Fibroblast of the aortic adventitia (primary cell): ENCODE results near the gene TP53INP2. TPM values are rescaled to one million over a fixed set of nuclear protein-coding genes. Genes with fewer than 3 reads are reported as not detected.

ENCODE experiments used
- DNase-seq: peaks from one replicate; pipeline ENCODE4 v3.0.0-alpha.2; 2010; ENCODE audit warnings: low read depth
- H3K4me3 ChIP-seq: 2 replicates; pipeline ENCODE4 v1.5.1; 2011; ENCODE audit warnings: low read depth, mild to moderate bottlenecking, control low read depth, low read length, moderate library complexity
- CTCF ChIP-seq: IDR thresholded peaks from 2 replicates; pipeline ENCODE4 v1.5.1; 2011; ENCODE audit warnings: mild to moderate bottlenecking, low read length, control low read depth, inconsistent platforms; ENCODE audit not compliant: insufficient read depth
- total RNA-seq: library from RNA; depleted of rRNA; stranded (reverse); fragments of >200 nt; gene quantifications from 2 replicates; pipeline ENCODE4 v1.2.3, GENCODE V29; 2012; ENCODE audit warnings: low replicate concordance

The TP53INP2 gene
- total RNA-seq, 1 donor, result 2.5 TPM

GRCh38 chr20:34675993-34676641 lies 28.0 kb upstream of the TP53INP2 start:
- H3K4me3 ChIP-seq, result peak overlapping the region; percentile 88
- no peak for TF ChIP-seq CTCF
- no peak for DNase-seq

GRCh38 chr20:34676642-34677373 lies 27.3 kb upstream of the TP53INP2 start, which contains the start of gene PIGU:
PIGU (minus strand) TSS chr20:34677092; CDS start chr20:34677085, 7 bp downstream.
- DNase-seq, result peak; percentile 88
- H3K4me3 ChIP-seq, result peak within 1 kb of the TSS; percentile 88
- peak; percentile 8 for TF ChIP-seq CTCF

- DNase-seq, result peak; percentile 9
- no peak overlapping the region for H3K4me3 ChIP-seq
- TF ChIP-seq CTCF, result no peak
Observed at GRCh38 chr20:34680586-34681175, 23.5 kb upstream of the TP53INP2 start.

- no peak for TF ChIP-seq CTCF
- H3K4me3 ChIP-seq, result no peak overlapping the region
- no peak for DNase-seq
Observed at GRCh38 chr20:34683667-34684066, 20.5 kb upstream of the TP53INP2 start.

GRCh38 chr20:34689486-34689885 lies 14.7 kb upstream of the TP53INP2 start:
- no peak overlapping the region for H3K4me3 ChIP-seq
- DNase-seq, result no peak
- TF ChIP-seq CTCF, result no peak

GRCh38 chr20:34691838-34692237 lies 12.3 kb upstream of the TP53INP2 start:
- TF ChIP-seq CTCF, result no peak
- DNase-seq, result no peak

More at GRCh38 chr20:34691838-34692237, 12.3 kb upstream of the TP53INP2 start:
- H3K4me3 ChIP-seq, result no peak overlapping the region
